ENCODE measurements around the gene ADH7. TPM values are rescaled to one million over a fixed set of nuclear protein-coding genes. Genes with fewer than 3 reads are reported as not detected.

ADH7 gene
- total and polyA plus RNA-seq, 2 of the 4 experiments (the other 2 are of a cell fraction) = not detected

- no peak overlapping the region for H3K14ac ChIP-seq (replicated peaks; ENCODE audit: low read depth, low read length)
- H2AK5ac ChIP-seq (ENCODE audit: low read depth, low read length) = no peak overlapping the region
- no peak overlapping the region; the same call in 1 of the 2 replicates for H2BK20ac ChIP-seq (ENCODE audit: low read depth, low read length)
- H4K8ac ChIP-seq (ENCODE audit: low read depth in 2 of 2, low read length in 2 of 2) = peak overlapping the region in 1 of 2 experiments; percentile 35; a peak in 1 of 4 replicates
- H2BK15ac ChIP-seq (ENCODE audit: low read depth, low read length) = peak overlapping the region; percentile 68; the same call in 2 of the 3 replicates
- no peak overlapping the region for H2AK9ac ChIP-seq (replicated peaks; ENCODE audit: low read depth, low read length, poor library complexity)
- peak overlapping the region; percentile 94; the same call in 1 of the 2 replicates for H3K18ac ChIP-seq (ENCODE audit: low read depth, low read length)
- POLR2A ChIA-PET (ENCODE audit: unreplicated experiment) = no interaction called here
- no peak overlapping the region for H2BK5ac ChIP-seq (ENCODE audit: low read depth, low read length, poor library complexity, severe bottlenecking)
- H3K4me3 ChIP-seq (ENCODE audit: insufficient read depth, low read depth, low read length) = no peak overlapping the region
- no peak overlapping the region for H3K4ac ChIP-seq (ENCODE audit: low read depth, low read length)
- H3K56ac ChIP-seq (ENCODE audit: extremely low read depth, insufficient read depth, low read length) = no peak overlapping the region
- no peaks in the 10 kb centered on the region for H4K20me1 ChIP-seq (ENCODE audit: insufficient read depth, low read length)
- H4K5ac ChIP-seq (ENCODE audit: low read depth, low read length) = peak overlapping the region; percentile 96
- intact Hi-C loops (cut with micrococcal nuclease) = no loop called here
- peaks cover 3% of the 10 kb centered on the region; the same call in 1 of the 2 replicates for H3K4me1 ChIP-seq (ENCODE audit: control insufficient read depth, insufficient read depth, low read length)
- no peaks in the 10 kb centered on the region for H3K27me3 ChIP-seq (ENCODE audit: control insufficient read depth, insufficient read depth, low read length)
- H3K9me3 ChIP-seq (ENCODE audit: control insufficient read depth, insufficient read depth, low read length) = no peaks in the 10 kb centered on the region
- no peak overlapping the region for H3K9ac ChIP-seq (ENCODE audit: low read depth, low read length)
- H2AFZ ChIP-seq (replicated peaks; ENCODE audit: low read length, poor library complexity) = no peak overlapping the region
- dilution Hi-C loops (cut with HindIII; ENCODE audit: low sequenced_read_pairs, unreplicated experiment) = no loop called here
- H3K36me3 ChIP-seq (ENCODE audit: control insufficient read depth, insufficient read depth, low read length) = no peaks in the 10 kb centered on the region
- peak overlapping the region; percentile 28; the same call in 1 of the 2 replicates for H4K91ac ChIP-seq (ENCODE audit: insufficient read depth, low read depth, low read length)
- TF ChIP-seq CTCF (conservative IDR thresholded peaks at IDR 0.05; ENCODE audit: low read depth, low read length) (no peak), USF2 (IDR thresholded peaks at IDR 0.05; ENCODE audit: low read depth, low read length) (no peak), MAZ (IDR thresholded peaks at IDR 0.05; ENCODE audit: borderline replicate concordance, low read depth, low read length) (no peak), FOS (IDR thresholded peaks at IDR 0.05; ENCODE audit: low read depth, low read length) (no peak), ELK1 (IDR thresholded peaks at IDR 0.05; ENCODE audit: borderline replicate concordance, low read depth, low read length) (no peak), RAD21 (IDR thresholded peaks at IDR 0.05; ENCODE audit: low read length) (no peak), NFE2L2 (IDR thresholded peaks at IDR 0.05; ENCODE audit: low read depth, low read length) (no peak), MAFK (IDR thresholded peaks at IDR 0.05; ENCODE audit: low read depth, low read length) (no peak), BHLHE40 (IDR thresholded peaks at IDR 0.05; ENCODE audit: low read depth, low read length) (no peak), CHD1 (IDR thresholded peaks at IDR 0.05; ENCODE audit: low read depth, low read length) (no peak)
- in situ Hi-C loops (cut with MboI; ENCODE audit: low sequenced_read_pairs) = no loop called here
- no TSS peak for BruUV-seq (replicated peaks)
- H3K27ac ChIP-seq (ENCODE audit: insufficient read depth, low read length) = peak overlapping the region; percentile 20; the same call in 1 of the 2 replicates
- H3K79me1 ChIP-seq (ENCODE audit: low read depth in 1 of 2, low read length in 2 of 2) = no peaks in the 10 kb centered on the region
- H3K4me2 ChIP-seq (ENCODE audit: low read depth, low read length) = no peak overlapping the region
- CTCF ChIA-PET = interaction anchor here (0.6 to 1.5 kb wide), 2 partner anchors 15 to 86 kb away, joined by 4 read pairs; no protein-coding TSS in a partner anchor
- ATAC-seq (ENCODE audit: low read depth) (no peak), DNase-seq (no peak)
- H3K23ac ChIP-seq (ENCODE audit: low read depth, low read length) = no peak overlapping the region
- H3K9me1 ChIP-seq (ENCODE audit: insufficient read depth, low read length) = no peaks in the 10 kb centered on the region
- H2BK120ac ChIP-seq (ENCODE audit: low read depth, low read length) = peak overlapping the region; percentile 53
These were observed 72.4 kb downstream of the ADH7 start for GRCh38 chr4:99362768-99363167.
